PFSK-1 (cell line): ENCODE results near the gene CCDC85B.

Experiments used
- FOXP2 ChIP-seq: optimal IDR thresholded peaks from 2 replicates; pipeline ENCODE3; 2011; ENCODE audit warnings: borderline replicate concordance, control low read depth, inconsistent platforms; ENCODE audit not compliant: insufficient read depth; ENCODE audit errors: extremely low read length, extremely low read depth
- POLR2AphosphoS5 ChIP-seq: IDR thresholded peaks from 2 replicates; pipeline ENCODE4 v1.6.1; 2012; ENCODE audit warnings: low read depth, mild to moderate bottlenecking, control low read depth, low read length, moderate library complexity
- SIN3A ChIP-seq: IDR thresholded peaks from 2 replicates; pipeline ENCODE4 v1.6.1; 2012; ENCODE audit warnings: mild to moderate bottlenecking, low read length, moderate library complexity, borderline replicate concordance; ENCODE audit not compliant: insufficient read depth
- TAF1 ChIP-seq: IDR thresholded peaks from 2 replicates; pipeline ENCODE4 v1.6.1; 2012; ENCODE audit warnings: low read length, control low read depth, borderline replicate concordance; ENCODE audit not compliant: insufficient read depth
- TF ChIP-seq, protein P1 (sequence below), 2 experiments: IDR thresholded peaks; 2 replicates each; pipeline versions ENCODE4 v1.6.1 to v1.8.0; 2011 to 2012; ENCODE audit warnings: low read depth in 2 of 2, low read length in 2 of 2, control low read depth in 1 of 2, inconsistent platforms in 1 of 2, mild to moderate bottlenecking in 1 of 2, moderate library complexity in 1 of 2; ENCODE audit not compliant: insufficient read depth in 1 of 2

Gene CCDC85B

DNA sequence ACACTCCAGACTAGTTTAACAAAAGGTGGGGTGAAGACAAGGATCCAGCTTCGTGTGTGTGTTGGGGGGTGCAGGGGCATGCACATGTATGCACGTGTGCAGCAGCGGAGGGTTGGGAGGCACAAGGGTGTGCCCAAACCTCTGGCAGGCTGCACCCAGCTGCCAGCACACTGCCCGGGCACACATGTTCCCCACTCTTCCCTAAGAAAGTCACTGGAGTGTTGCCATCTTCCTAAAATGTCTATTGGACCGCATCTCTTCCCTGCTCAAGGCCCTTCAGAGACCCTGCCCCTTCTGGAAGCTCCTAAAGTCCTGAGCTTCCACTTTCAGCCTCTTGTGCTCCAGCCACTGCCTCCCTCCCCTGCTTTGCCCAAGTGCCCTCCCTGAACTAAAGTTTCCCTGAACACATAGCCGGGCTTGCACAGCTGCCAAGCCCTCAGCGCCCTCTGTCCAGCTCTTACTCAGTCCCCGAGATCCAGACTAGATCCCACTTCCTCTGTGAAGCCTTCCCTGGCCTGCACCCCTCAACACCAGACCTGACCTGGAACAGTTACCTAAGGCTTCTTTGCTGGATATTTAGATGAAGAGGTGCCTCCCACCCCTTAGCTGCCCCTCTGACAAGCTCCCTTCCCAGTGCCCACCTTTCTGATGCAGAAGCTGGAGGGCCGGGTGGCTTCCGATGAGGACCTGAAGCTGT, 38.5 kb upstream of the CCDC85B start:
- TF ChIP-seq, protein P1, sequence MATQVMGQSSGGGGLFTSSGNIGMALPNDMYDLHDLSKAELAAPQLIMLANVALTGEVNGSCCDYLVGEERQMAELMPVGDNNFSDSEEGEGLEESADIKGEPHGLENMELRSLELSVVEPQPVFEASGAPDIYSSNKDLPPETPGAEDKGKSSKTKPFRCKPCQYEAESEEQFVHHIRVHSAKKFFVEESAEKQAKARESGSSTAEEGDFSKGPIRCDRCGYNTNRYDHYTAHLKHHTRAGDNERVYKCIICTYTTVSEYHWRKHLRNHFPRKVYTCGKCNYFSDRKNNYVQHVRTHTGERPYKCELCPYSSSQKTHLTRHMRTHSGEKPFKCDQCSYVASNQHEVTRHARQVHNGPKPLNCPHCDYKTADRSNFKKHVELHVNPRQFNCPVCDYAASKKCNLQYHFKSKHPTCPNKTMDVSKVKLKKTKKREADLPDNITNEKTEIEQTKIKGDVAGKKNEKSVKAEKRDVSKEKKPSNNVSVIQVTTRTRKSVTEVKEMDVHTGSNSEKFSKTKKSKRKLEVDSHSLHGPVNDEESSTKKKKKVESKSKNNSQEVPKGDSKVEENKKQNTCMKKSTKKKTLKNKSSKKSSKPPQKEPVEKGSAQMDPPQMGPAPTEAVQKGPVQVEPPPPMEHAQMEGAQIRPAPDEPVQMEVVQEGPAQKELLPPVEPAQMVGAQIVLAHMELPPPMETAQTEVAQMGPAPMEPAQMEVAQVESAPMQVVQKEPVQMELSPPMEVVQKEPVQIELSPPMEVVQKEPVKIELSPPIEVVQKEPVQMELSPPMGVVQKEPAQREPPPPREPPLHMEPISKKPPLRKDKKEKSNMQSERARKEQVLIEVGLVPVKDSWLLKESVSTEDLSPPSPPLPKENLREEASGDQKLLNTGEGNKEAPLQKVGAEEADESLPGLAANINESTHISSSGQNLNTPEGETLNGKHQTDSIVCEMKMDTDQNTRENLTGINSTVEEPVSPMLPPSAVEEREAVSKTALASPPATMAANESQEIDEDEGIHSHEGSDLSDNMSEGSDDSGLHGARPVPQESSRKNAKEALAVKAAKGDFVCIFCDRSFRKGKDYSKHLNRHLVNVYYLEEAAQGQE (IDR thresholded peaks at IDR 0.05; ENCODE audit: insufficient read depth in 1 of 2, low read depth in 2 of 2, low read length in 2 of 2) = no peak
- peak; percentile 12; the same call in 1 of the 2 replicates for TF ChIP-seq POLR2AphosphoS5

DNA sequence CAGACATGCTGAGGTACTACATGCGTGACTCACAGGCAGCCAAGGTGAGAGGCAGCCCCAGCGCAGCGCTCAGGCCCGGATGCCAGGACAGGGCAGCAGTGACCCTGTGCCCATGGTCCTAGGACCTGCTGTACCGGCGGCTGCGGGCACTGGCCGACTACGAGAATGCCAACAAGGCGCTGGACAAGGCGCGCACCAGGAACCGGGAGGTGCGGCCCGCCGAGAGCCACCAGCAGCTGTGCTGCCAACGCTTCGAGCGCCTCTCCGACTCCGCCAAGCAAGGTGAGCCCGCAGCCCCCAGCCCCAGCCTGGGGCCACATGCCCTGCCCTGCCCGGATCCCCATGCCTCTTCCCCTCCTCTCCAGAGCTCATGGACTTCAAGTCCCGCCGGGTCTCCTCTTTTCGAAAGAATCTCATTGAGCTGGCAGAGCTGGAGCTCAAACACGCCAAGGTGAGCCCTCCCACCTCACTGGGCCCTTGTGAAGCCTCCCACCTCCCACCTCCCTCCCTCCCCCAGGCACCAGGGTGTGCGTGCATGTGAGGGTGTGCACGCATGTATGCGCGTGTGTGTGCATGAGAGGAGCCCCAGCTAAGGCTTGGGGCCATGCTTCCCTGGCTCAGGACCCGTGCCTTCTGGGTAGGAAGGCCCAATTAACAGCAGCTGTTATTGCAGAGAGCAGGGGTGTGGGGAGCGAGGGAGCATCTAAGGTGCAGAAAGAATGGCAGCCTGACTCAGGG, 37.8 kb upstream of the CCDC85B start:
- TF ChIP-seq, protein P1 (IDR thresholded peaks at IDR 0.05; ENCODE audit: insufficient read depth in 1 of 2, low read depth in 2 of 2, low read length in 2 of 2) = no peak
- TF ChIP-seq POLR2AphosphoS5 (peak; percentile 45), FOXP2 (no peak), TAF1 (no peak)

DNA sequence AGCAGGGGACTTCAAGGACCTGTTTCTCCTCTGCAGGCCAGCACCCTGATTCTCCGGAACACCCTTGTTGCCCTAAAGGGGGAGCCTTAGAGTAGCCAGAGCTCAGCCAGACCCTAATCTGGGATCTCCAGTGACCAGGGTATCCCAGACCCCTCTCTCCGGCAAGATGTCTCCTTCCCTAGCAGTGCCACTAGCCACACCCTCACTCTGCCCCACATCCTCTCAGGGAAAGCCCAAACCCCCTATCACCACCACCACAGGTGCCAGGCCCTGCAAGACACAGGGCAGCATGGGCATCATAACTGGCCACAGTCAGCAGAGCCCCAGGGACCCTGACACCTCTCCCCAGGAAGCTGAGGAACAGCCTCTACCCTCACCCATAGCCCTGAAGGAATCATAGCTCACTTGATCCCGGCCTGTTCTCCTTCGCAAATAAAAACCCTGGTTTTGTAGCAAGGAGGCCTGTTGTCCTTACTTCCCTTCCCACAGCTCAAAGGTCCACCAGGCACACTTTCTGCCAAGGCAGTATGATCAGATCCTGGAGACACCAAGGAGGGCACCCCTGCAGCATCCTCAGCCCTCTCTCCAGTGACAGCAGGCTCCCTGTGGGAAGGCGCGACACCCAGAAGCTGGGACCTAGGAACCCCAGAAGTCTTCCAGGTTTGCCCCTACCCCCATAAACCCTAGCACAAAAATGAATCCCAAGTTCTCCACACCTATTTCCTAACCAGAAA, 37.1 kb upstream of the CCDC85B start:
- TF ChIP-seq SIN3A = no peak
- 0 out of 2 replicates have a peak, but pooled peaks have one; percentile 25 for TF ChIP-seq POLR2AphosphoS5

DNA sequence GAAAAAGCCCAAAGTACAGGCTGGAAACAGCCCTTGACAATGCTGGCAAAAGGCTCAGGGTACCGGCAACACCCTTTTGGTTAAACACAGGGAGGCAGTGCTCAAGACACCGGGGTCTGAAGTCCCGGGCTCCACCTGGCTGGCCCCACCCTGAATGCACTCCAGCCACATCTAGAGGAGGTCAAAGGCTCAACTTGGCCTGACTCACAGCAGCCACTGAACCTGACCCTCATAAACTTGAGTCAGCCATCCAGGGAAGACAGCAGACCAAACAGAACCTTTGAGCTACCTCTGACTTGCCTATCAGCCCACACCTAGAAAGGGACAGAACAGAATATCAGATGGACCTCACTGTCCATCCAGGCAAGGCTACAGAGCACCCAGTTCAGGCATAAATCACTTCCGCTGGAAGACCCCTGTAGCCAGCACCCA, 36.3 kb upstream of the CCDC85B start:
- TF ChIP-seq POLR2AphosphoS5 (peak; percentile 41; the same call in 1 of the 2 replicates), SIN3A (no peak), TAF1 (no peak), FOXP2 (no peak)
- TF ChIP-seq, protein P1 (IDR thresholded peaks at IDR 0.05; ENCODE audit: insufficient read depth in 1 of 2, low read depth in 2 of 2, low read length in 2 of 2) = no peak

DNA sequence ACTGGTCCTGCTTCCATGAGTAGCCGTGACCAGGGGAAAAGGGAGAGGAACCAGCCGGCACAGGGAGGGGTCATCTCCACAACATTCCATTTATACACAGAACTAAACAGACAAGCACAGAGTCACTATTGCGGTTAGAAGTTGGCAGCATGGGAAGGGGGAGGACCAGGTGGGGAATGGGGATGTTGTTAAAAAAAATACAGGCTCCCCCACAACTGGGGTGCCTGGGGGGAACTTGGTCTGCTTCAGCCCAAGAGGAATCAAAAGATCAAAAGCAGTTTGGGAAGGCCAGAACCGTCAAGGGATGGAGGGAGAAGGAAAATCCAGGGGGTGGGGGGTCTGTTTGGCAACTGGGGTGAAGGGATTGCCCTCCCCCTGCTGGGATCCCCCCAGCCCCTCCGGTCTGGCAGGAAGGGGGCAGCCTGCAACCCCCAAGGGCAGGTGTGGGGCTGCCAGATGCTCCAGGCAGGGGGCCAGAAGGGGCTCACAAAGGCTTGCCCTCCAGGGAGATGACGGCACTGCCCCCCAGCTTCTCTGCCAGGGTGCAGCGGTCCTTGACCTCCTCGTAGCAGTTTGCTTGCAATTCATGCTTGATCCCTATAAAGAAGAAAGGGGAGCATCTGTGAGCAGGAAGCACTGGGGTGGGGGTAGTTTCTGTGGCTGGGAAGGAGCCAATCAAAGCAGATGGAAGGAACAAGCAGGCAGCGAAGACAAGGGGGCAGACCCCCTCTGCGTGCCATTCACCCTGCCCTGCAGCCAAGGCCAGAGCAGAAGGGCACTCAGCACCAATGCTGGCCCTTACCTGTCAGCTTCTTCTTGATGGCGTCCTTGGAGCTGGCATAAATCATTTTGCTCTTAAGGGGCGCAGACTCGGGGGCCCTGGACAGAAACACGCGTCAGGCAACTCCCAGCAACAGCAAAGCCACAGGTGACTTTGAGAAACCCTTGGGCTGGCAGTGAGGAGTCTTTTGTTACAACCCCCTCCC, 35.3 kb upstream of the CCDC85B start:
- no peak for TF ChIP-seq SIN3A
- TF ChIP-seq POLR2AphosphoS5 = no peak
- no peak for TF ChIP-seq TAF1
- TF ChIP-seq, protein P1 (IDR thresholded peaks at IDR 0.05; ENCODE audit: insufficient read depth in 1 of 2, low read depth in 2 of 2, low read length in 2 of 2) = no peak
- TF ChIP-seq FOXP2 = no peak
